Loucy (cell line): ENCODE results near the gene SCD5.

ENCODE experiments used
- CTCF ChIP-seq: fragments of 200-600 bp; sonication (generic); conservative IDR thresholded peaks from 2 replicates; pipeline ENCODE4 v1.5.1; 2014; ENCODE audit warnings: mild to moderate bottlenecking, antibody characterized with exemption, low read length
- EZH2phosphoT487 ChIP-seq: fragments of 200-600 bp; IDR thresholded peaks from 2 replicates; pipeline ENCODE4 v1.6.1; 2018; ENCODE audit warnings: antibody characterized with exemption, mild to moderate bottlenecking, moderate library complexity, borderline replicate concordance

GRCh38 chr4:82594456-82594855 is 204.1 kb downstream of the SCD5 start:
- no peak for TF ChIP-seq CTCF
- TF ChIP-seq EZH2phosphoT487, result no peak
